DOHH2 (cell line): Measurements from ENCODE around the gene ZNF536.

Experiments
- H3F3A ChIP-seq: fragments of 200-600 bp; sonication (generic), shearing (Covaris generic); 2 replicates; pipeline ENCODE4 v1.6.0; 2016; ENCODE audit warnings: antibody characterized with exemption, mild to moderate bottlenecking; ENCODE audit not compliant: control insufficient read depth, insufficient read depth
- H3K27ac ChIP-seq: fragments of 200-600 bp; sonication (generic); 2 replicates; pipeline ENCODE4 v1.5.1; 2014; ENCODE audit warnings: low read depth, mild to moderate bottlenecking, low read length, moderate library complexity
- H3K27me3 ChIP-seq: fragments of 200-600 bp; sonication (generic); 2 replicates; pipeline ENCODE4 v1.6.1; 2014; ENCODE audit warnings: mild to moderate bottlenecking, low read length, mixed read lengths; ENCODE audit not compliant: control insufficient read depth
- H3K36me3 ChIP-seq: fragments of 200-600 bp; sonication (generic); 2 replicates; pipeline ENCODE4 v1.6.1; 2014; ENCODE audit warnings: mild to moderate bottlenecking, low read length, moderate library complexity, mixed read lengths; ENCODE audit not compliant: control insufficient read depth
- H3K4me1 ChIP-seq: fragments of 200-600 bp; sonication (generic); 2 replicates; pipeline ENCODE4 v1.6.1; 2014; ENCODE audit warnings: mild to moderate bottlenecking, low read length, mixed read lengths; ENCODE audit not compliant: control insufficient read depth
- H3K4me2 ChIP-seq: fragments of 200-600 bp; sonication (generic); 2 replicates; pipeline ENCODE4 v1.6.0; 2014; ENCODE audit warnings: mild to moderate bottlenecking, low read length, moderate library complexity
- H3K4me3 ChIP-seq: fragments of 200-600 bp; sonication (generic); 2 replicates; pipeline ENCODE4 v1.5.1; 2014; ENCODE audit warnings: mild to moderate bottlenecking, low read length, mixed read lengths
- H3K79me2 ChIP-seq: fragments of 200-600 bp; sonication (generic); 2 replicates; pipeline ENCODE4 v1.6.1; 2014; ENCODE audit warnings: mild to moderate bottlenecking, low read length, mixed read lengths; ENCODE audit not compliant: control insufficient read depth
- H3K9me2 ChIP-seq: fragments of 200-600 bp; sonication (generic); replicated peaks from 2 replicates; pipeline ENCODE4 v1.6.1; 2014; ENCODE audit warnings: mild to moderate bottlenecking, low read length, mixed read lengths; ENCODE audit not compliant: control insufficient read depth
- H3K9me3 ChIP-seq: fragments of 200-600 bp; sonication (generic); 2 replicates; pipeline ENCODE4 v1.6.1; 2014; ENCODE audit warnings: antibody characterized with exemption, low read length, mixed read lengths; ENCODE audit not compliant: control insufficient read depth, insufficient read depth
- H4K20me1 ChIP-seq: fragments of 200-600 bp; sonication (generic); 2 replicates; pipeline ENCODE4 v1.6.0; 2014; ENCODE audit warnings: low read depth, mild to moderate bottlenecking, antibody characterized with exemption, low read length, moderate library complexity; ENCODE audit not compliant: control insufficient read depth, insufficient read depth
- CTCF ChIP-seq: fragments of 200-600 bp; sonication (generic); IDR thresholded peaks from one replicate; pipeline ENCODE4 v1.5.1; 2014; ENCODE audit warnings: antibody characterized with exemption, mild to moderate bottlenecking, low read depth, low read length; ENCODE audit not compliant: poor library complexity, severe bottlenecking
- EZH2phosphoT487 ChIP-seq: fragments of 200-600 bp; sonication (generic); IDR thresholded peaks from 2 replicates; pipeline ENCODE4 v1.6.1; 2017; ENCODE audit warnings: borderline replicate concordance, mild to moderate bottlenecking, antibody characterized with exemption, low read length, moderate library complexity, mixed read lengths

Gene ZNF536

GRCh38 chr19:30579419-30579818 is 207.2 kb downstream of the ZNF536 start:
- no peak overlapping the region for H3K4me2 ChIP-seq
- H3K27ac ChIP-seq = no peak overlapping the region
- no peaks in the 10 kb centered on the region for H3K9me2 ChIP-seq
- no peaks in the 10 kb centered on the region for H3K9me3 ChIP-seq
- no peaks in the 10 kb centered on the region for H3K4me1 ChIP-seq
- no peaks in the 10 kb centered on the region for H3K36me3 ChIP-seq
- no peaks in the 10 kb centered on the region for H3K27me3 ChIP-seq
- H3K4me3 ChIP-seq = no peak overlapping the region
- no peaks in the 10 kb centered on the region for H3K79me2 ChIP-seq
- no peaks in the 10 kb centered on the region for H4K20me1 ChIP-seq
- no peaks in the 10 kb centered on the region for H3F3A ChIP-seq
- no peak for TF ChIP-seq CTCF
- no peak for TF ChIP-seq EZH2phosphoT487

- H3K4me3 ChIP-seq = no peak overlapping the region
- no peak overlapping the region for H3K27ac ChIP-seq
- no peaks in the 10 kb centered on the region for H3K9me3 ChIP-seq
- no peaks in the 10 kb centered on the region for H3F3A ChIP-seq
- no peaks in the 10 kb centered on the region for H3K27me3 ChIP-seq
- no peak overlapping the region for H3K4me2 ChIP-seq
- no peaks in the 10 kb centered on the region for H4K20me1 ChIP-seq
- no peaks in the 10 kb centered on the region for H3K4me1 ChIP-seq
- H3K9me2 ChIP-seq = no peaks in the 10 kb centered on the region
- no peak for TF ChIP-seq EZH2phosphoT487
- TF ChIP-seq CTCF = no peak
- no peaks in the 10 kb centered on the region for H3K79me2 ChIP-seq
- H3K36me3 ChIP-seq = no peaks in the 10 kb centered on the region
Observed at GRCh38 chr19:30580673-30581072, 208.5 kb downstream of the ZNF536 start.

GRCh38 chr19:30584090-30584489 is 211.9 kb downstream of the ZNF536 start:
- Histone ChIP-seq H3K9me2 (no peaks in the 10 kb centered on the region), H3F3A (no peaks in the 10 kb centered on the region), H3K4me1 (no peaks in the 10 kb centered on the region), H3K27me3 (no peaks in the 10 kb centered on the region), H3K9me3 (no peaks in the 10 kb centered on the region), H3K27ac (no peak overlapping the region), H4K20me1 (no peaks in the 10 kb centered on the region), H3K79me2 (no peaks in the 10 kb centered on the region), H3K4me2 (no peak overlapping the region), H3K4me3 (no peak overlapping the region), H3K36me3 (no peaks in the 10 kb centered on the region)
- TF ChIP-seq EZH2phosphoT487 (no peak), CTCF (no peak)

DNA sequence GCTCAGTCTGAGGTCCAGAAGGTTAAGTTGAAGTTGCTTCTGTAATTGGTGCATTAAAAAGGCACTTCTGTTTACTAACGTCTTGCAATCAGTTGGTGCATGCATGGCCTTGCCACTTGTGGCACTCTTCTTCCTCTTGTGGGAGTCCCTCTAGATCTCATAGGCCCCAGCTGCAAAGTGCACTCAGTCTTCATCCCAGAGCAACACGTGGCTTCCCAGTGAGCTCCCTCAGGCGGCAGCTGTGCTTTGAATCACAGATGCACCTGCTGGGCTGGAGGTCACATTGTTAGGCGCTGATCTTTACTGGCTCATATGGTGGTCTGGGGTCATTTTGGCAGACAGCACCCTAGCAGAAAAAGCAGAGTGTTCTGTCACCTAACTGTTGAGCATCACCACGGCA is 215.7 kb downstream of the ZNF536 start:
- Histone ChIP-seq H3K9me2 (no peaks in the 10 kb centered on the region), H3K27ac (no peak overlapping the region), H3K4me3 (no peak overlapping the region), H3K4me1 (no peaks in the 10 kb centered on the region), H3F3A (no peaks in the 10 kb centered on the region), H3K79me2 (no peaks in the 10 kb centered on the region), H4K20me1 (no peaks in the 10 kb centered on the region), H3K4me2 (no peak overlapping the region), H3K36me3 (no peaks in the 10 kb centered on the region), H3K9me3 (no peaks in the 10 kb centered on the region), H3K27me3 (no peaks in the 10 kb centered on the region)
- TF ChIP-seq CTCF (no peak), EZH2phosphoT487 (no peak)
